Fibroblast of peridontal ligament (primary cell): ENCODE results near the gene OR51Q1.

Experiments
- DNase-seq: peaks from one replicate; pipeline ENCODE4 v3.0.0-alpha.2; 2010; ENCODE audit errors: extremely low read depth

The OR51Q1 gene

GRCh38 chr11:5421811-5422210 lies at the start of gene OR51Q1:
OR51Q1 (plus strand) TSS chr11:5422111; CDS start chr11:5422201, 90 bp downstream.
- no peak for DNase-seq

GRCh38 chr11:5380740-5381342 lies 41.1 kb upstream of the OR51Q1 start:
- DNase-seq: peak; percentile 83

- no peak for DNase-seq
Observed at GRCh38 chr11:5383576-5383975, 38.3 kb upstream of the OR51Q1 start, which contains the start of gene OR51M1. OR51M1 (plus strand) TSS chr11:5383812; CDS start chr11:5389399, 5,587 bp downstream.

GRCh38 chr11:5384335-5384734 lies 37.6 kb upstream of the OR51Q1 start:
- no peak for DNase-seq

- no peak for DNase-seq
Observed at GRCh38 chr11:5390210-5390609, 31.7 kb upstream of the OR51Q1 start.

- no peak for DNase-seq
Observed at GRCh38 chr11:5394091-5394490, 27.8 kb upstream of the OR51Q1 start.

GRCh38 chr11:5398936-5399335 lies 23.0 kb upstream of the OR51Q1 start:
- DNase-seq: no peak

- no peak for DNase-seq
Observed at GRCh38 chr11:5405173-5405572, 16.7 kb upstream of the OR51Q1 start.

- no peak for DNase-seq
Observed at GRCh38 chr11:5420993-5421392, 918 bp upstream of the OR51Q1 start.

GRCh38 chr11:5423131-5423530 lies 1.2 kb downstream of the OR51Q1 start:
- no peak for DNase-seq

GRCh38 chr11:5441414-5441813 lies 19.5 kb downstream of the OR51Q1 start, which contains the start of gene OR51I1:
OR51I1 (minus strand) TSS chr11:5441514; CDS start chr11:5441514, 0 bp downstream.
- no peak for DNase-seq

GRCh38 chr11:5443835-5444393 lies 22.0 kb downstream of the OR51Q1 start:
- no peak for DNase-seq

- DNase-seq: no peak
Observed at GRCh38 chr11:5449023-5449422, 27.1 kb downstream of the OR51Q1 start, which contains the start of gene OR51I2. OR51I2 (plus strand) TSS chr11:5449323; CDS start chr11:5453489, 4,166 bp downstream.

GRCh38 chr11:5449432-5449831 lies 27.5 kb downstream of the OR51Q1 start:
- no peak for DNase-seq

GRCh38 chr11:5460983-5461621 lies 39.2 kb downstream of the OR51Q1 start:
- DNase-seq: no peak

GRCh38 chr11:5467527-5467926 lies 45.6 kb downstream of the OR51Q1 start:
- DNase-seq: no peak
